A673 (cell line): Measurements from ENCODE around the gene XRCC3.

Experiments used
- EZH2 ChIP-seq: fragments of 200-600 bp; sonication (generic); IDR thresholded peaks from 2 replicates; pipeline ENCODE4 v1.6.1; 2017; ENCODE audit warnings: borderline replicate concordance, low read depth, mild to moderate bottlenecking, mixed read lengths, antibody characterized with exemption, low read length; ENCODE audit not compliant: poor library complexity, severe bottlenecking
- TF ChIP-seq, protein P1 (sequence below): fragments of 300-800, 200-600 bp; sonication (generic); conservative IDR thresholded peaks from 2 replicates; pipeline ENCODE4 v1.5.1; 2017; ENCODE audit warnings: low read depth, mild to moderate bottlenecking, antibody characterized with exemption, low read length, moderate library complexity, mixed read lengths

- TF ChIP-seq, protein P1, sequence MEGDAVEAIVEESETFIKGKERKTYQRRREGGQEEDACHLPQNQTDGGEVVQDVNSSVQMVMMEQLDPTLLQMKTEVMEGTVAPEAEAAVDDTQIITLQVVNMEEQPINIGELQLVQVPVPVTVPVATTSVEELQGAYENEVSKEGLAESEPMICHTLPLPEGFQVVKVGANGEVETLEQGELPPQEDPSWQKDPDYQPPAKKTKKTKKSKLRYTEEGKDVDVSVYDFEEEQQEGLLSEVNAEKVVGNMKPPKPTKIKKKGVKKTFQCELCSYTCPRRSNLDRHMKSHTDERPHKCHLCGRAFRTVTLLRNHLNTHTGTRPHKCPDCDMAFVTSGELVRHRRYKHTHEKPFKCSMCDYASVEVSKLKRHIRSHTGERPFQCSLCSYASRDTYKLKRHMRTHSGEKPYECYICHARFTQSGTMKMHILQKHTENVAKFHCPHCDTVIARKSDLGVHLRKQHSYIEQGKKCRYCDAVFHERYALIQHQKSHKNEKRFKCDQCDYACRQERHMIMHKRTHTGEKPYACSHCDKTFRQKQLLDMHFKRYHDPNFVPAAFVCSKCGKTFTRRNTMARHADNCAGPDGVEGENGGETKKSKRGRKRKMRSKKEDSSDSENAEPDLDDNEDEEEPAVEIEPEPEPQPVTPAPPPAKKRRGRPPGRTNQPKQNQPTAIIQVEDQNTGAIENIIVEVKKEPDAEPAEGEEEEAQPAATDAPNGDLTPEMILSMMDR = no peak
- TF ChIP-seq EZH2 = no peak
These were observed 6.3 kb upstream of the XRCC3 start for GRCh38 chr14:103721334-103722120.
